Measurements from ENCODE around the gene RPL36AL. TPM values are rescaled to one million over a fixed set of nuclear protein-coding genes. Genes with fewer than 3 reads are reported as not detected.
A peak's percentile ranks its signal among the peaks of the same experiment; 100 is the strongest.
"Not testable (repeated sequence)": the region's sequence is repeated elsewhere in the genome, so short reads cannot be mapped to it uniquely, and the experiment has no call there.

Gene RPL36AL
- polyA plus RNA-seq, 6 donors from 2014 or later = 384 to 554 (median 508) TPM

- peak; percentile 69 to 73 for ATAC-seq (ENCODE audit: low read depth in 2 of 2)
- no peaks in the 10 kb centered on the region for H3K27me3 Mint-ChIP-seq
- peak overlapping the region; percentile 90 to 99 (median 96) for H3K27ac Mint-ChIP-seq
- H3K4me1 Mint-ChIP-seq = peaks cover 27 to 69% (median 48%) of the 10 kb centered on the region in 3 donors
- H3K36me3 Mint-ChIP-seq = peaks cover 13 to 15% of the 10 kb centered on the region in 2 donors
- H3K4me3 Mint-ChIP-seq = peak overlapping the region; percentile 80 to 97 (median 94)
- DNase-seq = peak; percentile 96
- no peaks in the 10 kb centered on the region for H3K9me3 Mint-ChIP-seq
Measured at GRCh38 chr14:49633640-49634546, 13.5 kb upstream of the RPL36AL start.

DNA sequence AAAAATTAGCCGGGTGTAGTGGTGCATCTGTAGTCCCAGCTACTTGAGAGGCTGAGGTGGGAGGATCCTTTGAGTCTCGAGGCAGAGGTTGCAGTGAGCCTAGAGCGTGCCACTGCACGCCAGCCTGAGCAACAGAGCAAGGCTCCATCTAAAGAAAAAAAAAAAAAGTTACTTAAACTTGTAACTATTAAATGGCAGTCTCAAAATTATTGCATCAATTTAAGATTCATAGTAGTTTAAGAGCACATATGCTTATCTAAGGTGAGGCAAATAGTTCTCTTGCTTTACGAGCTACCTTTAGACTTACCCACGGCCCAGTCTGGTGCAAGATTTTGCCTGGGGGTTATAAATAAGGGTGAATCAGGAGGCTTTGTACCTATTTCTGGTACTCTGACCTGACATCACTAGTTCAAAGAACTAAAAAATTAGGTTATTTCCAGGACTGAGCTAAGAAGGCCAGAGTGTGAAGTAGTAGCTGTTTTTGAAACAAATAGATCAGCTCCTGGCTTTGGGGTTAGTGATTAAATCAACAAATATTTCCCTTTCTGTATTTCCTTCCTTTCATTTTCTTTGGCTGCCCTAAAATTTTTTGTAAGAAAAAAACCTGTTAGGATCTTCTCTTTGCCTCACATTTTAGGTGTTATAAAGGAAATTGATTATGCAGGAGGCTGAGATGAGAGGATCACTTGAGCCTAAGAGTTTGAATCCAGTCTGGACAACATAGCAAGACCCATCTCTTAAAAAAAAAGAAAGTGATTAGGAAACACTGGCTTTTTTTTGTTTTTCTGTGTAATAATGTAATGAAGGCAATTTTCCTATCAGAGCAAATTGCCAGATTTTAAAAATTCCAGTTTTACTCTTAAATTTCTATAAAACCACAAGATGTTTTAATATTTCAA lies 3.8 kb upstream of the RPL36AL start:
- Mint-ChIP-seq H3K4me3 (peak overlapping the region in 3 of 8 donors; percentile 44 to 66 (median 57)), H3K4me1 (peaks cover 20 to 47% (median 26%) of the 10 kb centered on the region in 3 donors), H3K9me3 (no peaks in the 10 kb centered on the region), H3K36me3 (no peaks in the 10 kb centered on the region), H3K27ac (peak overlapping the region in 5 of 6 donors; percentile 15 to 89 (median 39)), H3K27me3 (no peaks in the 10 kb centered on the region)
- DNase-seq = no peak
- ATAC-seq (ENCODE audit: low read depth in 2 of 2) = no peak

DNA sequence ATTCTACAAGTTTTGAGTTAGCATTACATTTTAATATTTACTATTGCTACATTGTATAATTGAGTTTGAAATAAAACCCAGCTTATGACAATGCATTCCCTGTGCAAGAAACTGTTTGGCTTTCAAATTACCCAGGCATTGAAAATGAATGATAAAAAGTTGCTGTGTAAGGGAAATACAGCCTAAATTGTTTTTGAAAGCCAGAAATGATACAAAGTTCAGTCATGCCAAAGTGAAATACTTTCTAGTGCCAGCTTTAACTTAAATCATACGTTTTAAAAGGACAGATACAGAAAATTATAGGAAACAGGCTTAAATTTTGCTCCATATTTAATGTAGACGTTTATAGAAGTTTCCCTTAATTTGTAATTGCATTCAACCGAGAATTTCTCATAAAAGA lies 3.0 kb upstream of the RPL36AL start:
- H3K4me3 Mint-ChIP-seq = peak overlapping the region in 2 of 8 donors; percentile 57 to 66
- peaks cover 28 to 49% (median 33%) of the 10 kb centered on the region in 3 donors for H3K4me1 Mint-ChIP-seq
- H3K9me3 Mint-ChIP-seq = no peaks in the 10 kb centered on the region
- peak overlapping the region in 2 of 6 donors; percentile 39 to 89 for H3K27ac Mint-ChIP-seq
- DNase-seq (no peak), ATAC-seq (ENCODE audit: low read depth in 2 of 2) (no peak)
- peaks cover 1 to 7% of the 10 kb centered on the region in 2 donors for H3K36me3 Mint-ChIP-seq
- H3K27me3 Mint-ChIP-seq = no peaks in the 10 kb centered on the region

GRCh38 chr14:49622022-49622607 lies 1.7 kb upstream of the RPL36AL start:
- no peak for DNase-seq
- Mint-ChIP-seq H3K9me3 (no peaks in the 10 kb centered on the region), H3K27ac (peak overlapping the region in 4 of 6 donors; percentile 63 to 97 (median 90)), H3K4me3 (peak overlapping the region; percentile 96 to 99 (median 98)), H3K27me3 (no peaks in the 10 kb centered on the region), H3K36me3 (peaks cover 5 to 12% of the 10 kb centered on the region in 2 donors), H3K4me1 (peaks cover 31 to 52% (median 41%) of the 10 kb centered on the region in 3 donors)
- no peak for ATAC-seq (ENCODE audit: low read depth in 2 of 2)

DNA sequence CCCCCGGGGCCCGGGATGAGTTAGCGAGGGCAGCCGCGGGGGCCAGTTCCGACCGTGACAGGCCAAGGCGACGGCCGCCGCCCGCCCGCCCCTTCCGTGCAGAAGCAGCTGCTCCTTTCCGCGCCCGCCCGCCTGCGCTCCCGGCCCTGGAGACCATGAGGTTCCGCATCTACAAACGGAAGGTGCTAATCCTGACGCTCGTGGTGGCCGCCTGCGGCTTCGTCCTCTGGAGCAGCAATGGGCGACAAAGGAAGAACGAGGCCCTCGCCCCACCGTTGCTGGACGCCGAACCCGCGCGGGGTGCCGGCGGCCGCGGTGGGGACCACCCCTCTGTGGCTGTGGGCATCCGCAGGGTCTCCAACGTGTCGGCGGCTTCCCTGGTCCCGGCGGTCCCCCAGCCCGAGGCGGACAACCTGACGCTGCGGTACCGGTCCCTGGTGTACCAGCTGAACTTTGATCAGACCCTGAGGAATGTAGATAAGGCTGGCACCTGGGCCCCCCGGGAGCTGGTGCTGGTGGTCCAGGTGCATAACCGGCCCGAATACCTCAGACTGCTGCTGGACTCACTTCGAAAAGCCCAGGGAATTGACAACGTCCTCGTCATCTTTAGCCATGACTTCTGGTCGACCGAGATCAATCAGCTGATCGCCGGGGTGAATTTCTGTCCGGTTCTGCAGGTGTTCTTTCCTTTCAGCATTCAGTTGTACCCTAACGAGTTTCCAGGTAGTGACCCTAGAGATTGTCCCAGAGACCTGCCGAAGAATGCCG lies 872 bp upstream of the RPL36AL start:
- ATAC-seq (ENCODE audit: low read depth in 2 of 2) (peak; percentile 29 to 33), DNase-seq (no peak)
- Mint-ChIP-seq H3K27me3 (no peaks in the 10 kb centered on the region), H3K27ac (peak overlapping the region; percentile 63 to 99 (median 98)), H3K36me3 (peaks cover 5 to 12% of the 10 kb centered on the region in 2 donors), H3K4me1 (peaks cover 31 to 52% (median 39%) of the 10 kb centered on the region in 3 donors), H3K9me3 (no peaks in the 10 kb centered on the region), H3K4me3 (peak overlapping the region; percentile 96 to 99 (median 98))

- DNase-seq (no peak), ATAC-seq (ENCODE audit: low read depth in 2 of 2) (no peak)
- no peaks in the 10 kb centered on the region for H3K9me3 Mint-ChIP-seq
- H3K4me1 Mint-ChIP-seq = peaks cover 31 to 48% (median 39%) of the 10 kb centered on the region in 3 donors
- no peaks in the 10 kb centered on the region for H3K27me3 Mint-ChIP-seq
- peak overlapping the region; percentile 96 to 99 (median 98) for H3K4me3 Mint-ChIP-seq
- peaks cover 5 to 12% of the 10 kb centered on the region in 2 donors for H3K36me3 Mint-ChIP-seq
- peak overlapping the region; percentile 97 to 99 (median 99) for H3K27ac Mint-ChIP-seq
Measured at GRCh38 chr14:49619730-49620129, 696 bp downstream of the RPL36AL start.

DNA sequence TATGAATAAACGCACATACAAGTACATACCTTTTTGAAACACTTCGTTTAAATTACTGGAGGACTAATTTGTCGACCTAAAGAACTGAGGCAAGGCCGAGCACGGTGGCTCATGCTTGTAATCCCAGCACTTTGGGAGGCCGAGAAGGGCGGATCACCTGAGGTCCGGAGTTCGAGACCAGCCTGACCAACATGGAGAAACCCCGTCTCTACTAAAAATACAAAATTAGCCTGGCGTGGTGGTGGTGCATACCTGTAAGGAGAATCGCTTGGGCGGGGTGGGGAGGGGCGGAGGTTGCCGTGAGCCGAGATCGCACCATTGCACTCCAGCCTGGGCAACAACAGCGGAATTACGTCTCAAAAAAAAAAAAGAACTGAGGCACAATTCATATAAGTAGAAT lies 1.2 kb downstream of the RPL36AL start:
- H3K36me3 Mint-ChIP-seq = peaks cover 5 to 12% of the 10 kb centered on the region in 2 donors
- not testable (repeated sequence) for H3K27me3 Mint-ChIP-seq; DNase-seq; ATAC-seq (ENCODE audit: low read depth in 2 of 2); H3K9me3 Mint-ChIP-seq
- peak overlapping the region in 4 of 6 donors; percentile 58 to 99 (median 98) for H3K27ac Mint-ChIP-seq
- peak overlapping the region; percentile 96 to 99 (median 98) for H3K4me3 Mint-ChIP-seq
- peaks cover 31 to 46% (median 39%) of the 10 kb centered on the region in 3 donors for H3K4me1 Mint-ChIP-seq

- H3K27ac Mint-ChIP-seq = peak overlapping the region in 3 of 6 donors; percentile 21 to 97 (median 93)
- peaks cover 5 to 12% of the 10 kb centered on the region in 2 donors for H3K36me3 Mint-ChIP-seq
- ATAC-seq (ENCODE audit: low read depth in 2 of 2) (no peak), DNase-seq (no peak)
- no peaks in the 10 kb centered on the region for H3K27me3 Mint-ChIP-seq
- H3K4me3 Mint-ChIP-seq = peak overlapping the region in 3 of 8 donors; percentile 1 to 99 (median 96)
- no peaks in the 10 kb centered on the region for H3K9me3 Mint-ChIP-seq
- H3K4me1 Mint-ChIP-seq = peaks cover 31 to 39% (median 33%) of the 10 kb centered on the region in 3 donors
Measured at GRCh38 chr14:49617852-49618519, 2.4 kb downstream of the RPL36AL start.

DNA sequence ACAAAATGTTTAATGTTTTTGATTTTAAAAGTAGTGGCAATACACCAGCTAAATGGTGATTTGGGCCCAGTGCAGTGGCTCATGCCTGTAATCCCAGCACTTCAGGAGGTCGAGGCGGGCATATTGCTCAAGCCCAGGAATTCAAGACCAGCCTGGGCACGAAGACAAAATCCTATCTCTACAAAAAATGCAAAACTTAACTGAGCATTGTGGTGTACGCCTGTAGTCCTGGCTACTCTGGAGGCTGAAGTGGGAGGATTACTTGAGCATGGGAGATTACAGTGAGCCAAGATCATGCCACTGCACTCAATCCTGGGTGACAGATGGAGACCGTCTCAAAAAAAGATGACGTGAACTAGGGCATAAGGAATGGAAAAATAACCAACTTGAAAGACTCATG lies 4.7 kb downstream of the RPL36AL start:
- ATAC-seq (ENCODE audit: low read depth in 2 of 2) (no peak), DNase-seq (no peak)
- Mint-ChIP-seq H3K27ac (no peak overlapping the region), H3K4me1 (peaks cover 19 to 27% (median 19%) of the 10 kb centered on the region in 3 donors), H3K9me3 (no peaks in the 10 kb centered on the region), H3K36me3 (peaks cover 5 to 12% of the 10 kb centered on the region in 2 donors), H3K4me3 (peak overlapping the region in 1 of 8 donors; percentile 5), H3K27me3 (no peaks in the 10 kb centered on the region)

GRCh38 chr14:49614196-49614595 lies 6.2 kb downstream of the RPL36AL start:
- H3K4me1 Mint-ChIP-seq = peaks cover 10 to 16% (median 12%) of the 10 kb centered on the region in 3 donors
- H3K27ac Mint-ChIP-seq = no peak overlapping the region
- H3K36me3 Mint-ChIP-seq = peaks cover 5 to 12% of the 10 kb centered on the region in 2 donors
- ATAC-seq (ENCODE audit: low read depth in 2 of 2) = no peak
- H3K27me3 Mint-ChIP-seq = no peaks in the 10 kb centered on the region
- DNase-seq = no peak
- H3K9me3 Mint-ChIP-seq = no peaks in the 10 kb centered on the region
- no peak overlapping the region for H3K4me3 Mint-ChIP-seq

- peaks cover 0 to 5% (median 0%) of the 10 kb centered on the region in 3 donors for H3K4me1 Mint-ChIP-seq
- no peak for DNase-seq
- H3K9me3 Mint-ChIP-seq = no peaks in the 10 kb centered on the region
- H3K4me3 Mint-ChIP-seq = no peak overlapping the region
- H3K27me3 Mint-ChIP-seq = no peaks in the 10 kb centered on the region
- H3K27ac Mint-ChIP-seq = no peak overlapping the region
- ATAC-seq (ENCODE audit: low read depth in 2 of 2) = no peak
- H3K36me3 Mint-ChIP-seq = no peaks in the 10 kb centered on the region
Measured at GRCh38 chr14:49612671-49613070, 7.8 kb downstream of the RPL36AL start.

- H3K36me3 Mint-ChIP-seq = no peaks in the 10 kb centered on the region
- ATAC-seq (ENCODE audit: low read depth in 2 of 2) (no peak), DNase-seq (no peak)
- H3K27ac Mint-ChIP-seq = no peak overlapping the region
- no peaks in the 10 kb centered on the region for H3K27me3 Mint-ChIP-seq
- no peaks in the 10 kb centered on the region for H3K9me3 Mint-ChIP-seq
- peaks cover 0 to under 1% (median 0%) of the 10 kb centered on the region in 3 donors for H3K4me1 Mint-ChIP-seq
- no peak overlapping the region for H3K4me3 Mint-ChIP-seq
Measured at GRCh38 chr14:49612251-49612650, 8.2 kb downstream of the RPL36AL start.

All from naive B cell (primary cell).